ENCODE data around the gene WDR38.

DNA sequence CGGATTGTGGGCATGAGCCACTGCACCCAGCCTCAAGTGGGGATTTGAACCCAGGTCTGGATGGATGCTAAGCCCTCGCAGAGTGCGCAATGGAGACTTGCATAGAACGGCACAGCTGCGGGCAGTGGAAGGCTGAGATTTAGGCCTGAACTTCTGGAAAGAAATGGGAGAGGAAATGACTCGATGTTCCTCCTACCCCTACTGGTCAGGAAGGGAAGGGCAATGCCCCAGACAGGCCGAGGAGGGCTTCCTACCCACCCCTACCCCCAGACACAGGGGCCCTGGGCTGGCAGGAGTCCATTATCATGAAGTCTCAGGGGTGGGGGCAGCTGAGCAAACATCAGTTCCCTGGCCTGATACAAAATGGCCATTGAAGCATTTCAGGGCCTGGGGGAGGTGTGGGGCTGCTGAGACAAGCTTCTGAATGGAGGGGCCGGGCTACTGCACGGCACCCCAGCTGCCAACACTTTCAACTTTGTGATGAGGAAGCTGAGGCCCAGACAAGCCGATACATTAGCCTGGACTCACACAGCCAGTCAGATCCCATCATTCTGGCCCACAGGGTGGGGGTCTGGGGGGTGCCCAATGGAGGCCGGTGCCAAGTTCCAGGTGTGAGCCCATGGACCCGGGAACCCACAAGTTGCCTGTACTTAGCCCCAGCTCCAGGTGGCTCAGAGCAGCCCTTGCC is 13.5 kb upstream of the WDR38 start:
- no peak for TF ChIP-seq NFYB (IDR thresholded peaks at IDR 0.05; ENCODE audit: extremely low read depth, insufficient read length)
- no peak for TF ChIP-seq E2F4 (CRISPR knock-in tag; IDR thresholded peaks at IDR 0.05; ENCODE audit: low read depth)
- TF ChIP-seq, protein P1, sequence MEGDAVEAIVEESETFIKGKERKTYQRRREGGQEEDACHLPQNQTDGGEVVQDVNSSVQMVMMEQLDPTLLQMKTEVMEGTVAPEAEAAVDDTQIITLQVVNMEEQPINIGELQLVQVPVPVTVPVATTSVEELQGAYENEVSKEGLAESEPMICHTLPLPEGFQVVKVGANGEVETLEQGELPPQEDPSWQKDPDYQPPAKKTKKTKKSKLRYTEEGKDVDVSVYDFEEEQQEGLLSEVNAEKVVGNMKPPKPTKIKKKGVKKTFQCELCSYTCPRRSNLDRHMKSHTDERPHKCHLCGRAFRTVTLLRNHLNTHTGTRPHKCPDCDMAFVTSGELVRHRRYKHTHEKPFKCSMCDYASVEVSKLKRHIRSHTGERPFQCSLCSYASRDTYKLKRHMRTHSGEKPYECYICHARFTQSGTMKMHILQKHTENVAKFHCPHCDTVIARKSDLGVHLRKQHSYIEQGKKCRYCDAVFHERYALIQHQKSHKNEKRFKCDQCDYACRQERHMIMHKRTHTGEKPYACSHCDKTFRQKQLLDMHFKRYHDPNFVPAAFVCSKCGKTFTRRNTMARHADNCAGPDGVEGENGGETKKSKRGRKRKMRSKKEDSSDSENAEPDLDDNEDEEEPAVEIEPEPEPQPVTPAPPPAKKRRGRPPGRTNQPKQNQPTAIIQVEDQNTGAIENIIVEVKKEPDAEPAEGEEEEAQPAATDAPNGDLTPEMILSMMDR (IDR thresholded peaks at IDR 0.05 in 2 of 3, conservative IDR thresholded peaks at IDR 0.05 in 1 of 3; ENCODE audit: insufficient read depth in 2 of 3, low read depth in 1 of 3, low read length in 3 of 3), result peak; percentile 26 to 47 (median 45); a peak in 5 of 6 replicates
- no peak for TF ChIP-seq GTF2F1 (IDR thresholded peaks at IDR 0.05; ENCODE audit: low read depth, low read length)
- TF ChIP-seq, protein P2, sequence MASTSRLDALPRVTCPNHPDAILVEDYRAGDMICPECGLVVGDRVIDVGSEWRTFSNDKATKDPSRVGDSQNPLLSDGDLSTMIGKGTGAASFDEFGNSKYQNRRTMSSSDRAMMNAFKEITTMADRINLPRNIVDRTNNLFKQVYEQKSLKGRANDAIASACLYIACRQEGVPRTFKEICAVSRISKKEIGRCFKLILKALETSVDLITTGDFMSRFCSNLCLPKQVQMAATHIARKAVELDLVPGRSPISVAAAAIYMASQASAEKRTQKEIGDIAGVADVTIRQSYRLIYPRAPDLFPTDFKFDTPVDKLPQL (IDR thresholded peaks at IDR 0.05; ENCODE audit: extremely low read depth, insufficient read length), result no peak
- TF ChIP-seq, protein P3, sequence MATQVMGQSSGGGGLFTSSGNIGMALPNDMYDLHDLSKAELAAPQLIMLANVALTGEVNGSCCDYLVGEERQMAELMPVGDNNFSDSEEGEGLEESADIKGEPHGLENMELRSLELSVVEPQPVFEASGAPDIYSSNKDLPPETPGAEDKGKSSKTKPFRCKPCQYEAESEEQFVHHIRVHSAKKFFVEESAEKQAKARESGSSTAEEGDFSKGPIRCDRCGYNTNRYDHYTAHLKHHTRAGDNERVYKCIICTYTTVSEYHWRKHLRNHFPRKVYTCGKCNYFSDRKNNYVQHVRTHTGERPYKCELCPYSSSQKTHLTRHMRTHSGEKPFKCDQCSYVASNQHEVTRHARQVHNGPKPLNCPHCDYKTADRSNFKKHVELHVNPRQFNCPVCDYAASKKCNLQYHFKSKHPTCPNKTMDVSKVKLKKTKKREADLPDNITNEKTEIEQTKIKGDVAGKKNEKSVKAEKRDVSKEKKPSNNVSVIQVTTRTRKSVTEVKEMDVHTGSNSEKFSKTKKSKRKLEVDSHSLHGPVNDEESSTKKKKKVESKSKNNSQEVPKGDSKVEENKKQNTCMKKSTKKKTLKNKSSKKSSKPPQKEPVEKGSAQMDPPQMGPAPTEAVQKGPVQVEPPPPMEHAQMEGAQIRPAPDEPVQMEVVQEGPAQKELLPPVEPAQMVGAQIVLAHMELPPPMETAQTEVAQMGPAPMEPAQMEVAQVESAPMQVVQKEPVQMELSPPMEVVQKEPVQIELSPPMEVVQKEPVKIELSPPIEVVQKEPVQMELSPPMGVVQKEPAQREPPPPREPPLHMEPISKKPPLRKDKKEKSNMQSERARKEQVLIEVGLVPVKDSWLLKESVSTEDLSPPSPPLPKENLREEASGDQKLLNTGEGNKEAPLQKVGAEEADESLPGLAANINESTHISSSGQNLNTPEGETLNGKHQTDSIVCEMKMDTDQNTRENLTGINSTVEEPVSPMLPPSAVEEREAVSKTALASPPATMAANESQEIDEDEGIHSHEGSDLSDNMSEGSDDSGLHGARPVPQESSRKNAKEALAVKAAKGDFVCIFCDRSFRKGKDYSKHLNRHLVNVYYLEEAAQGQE (IDR thresholded peaks at IDR 0.05; ENCODE audit: borderline replicate concordance), result no peak
- TF ChIP-seq, protein P3 (CRISPR knock-in tag; IDR thresholded peaks at IDR 0.05; ENCODE audit: low read depth), result no peak
- no peak for TF ChIP-seq NFE2L1 (tag; IDR thresholded peaks at IDR 0.05; ENCODE audit: borderline replicate concordance, low read depth)
- no peak for TF ChIP-seq ZKSCAN3 (CRISPR knock-in tag; IDR thresholded peaks at IDR 0.05)
- no peak for TF ChIP-seq ZBTB33 (CRISPR knock-in tag; IDR thresholded peaks at IDR 0.05)
- TF ChIP-seq MCM7 (IDR thresholded peaks at IDR 0.05), result no peak

All from K562 (cell line).